ENCODE data around the gene LIPK.
"Not testable (repeated sequence)": the region's sequence is repeated elsewhere in the genome, so short reads cannot be mapped to it uniquely, and the experiment has no call there.

LIPK gene

DNA sequence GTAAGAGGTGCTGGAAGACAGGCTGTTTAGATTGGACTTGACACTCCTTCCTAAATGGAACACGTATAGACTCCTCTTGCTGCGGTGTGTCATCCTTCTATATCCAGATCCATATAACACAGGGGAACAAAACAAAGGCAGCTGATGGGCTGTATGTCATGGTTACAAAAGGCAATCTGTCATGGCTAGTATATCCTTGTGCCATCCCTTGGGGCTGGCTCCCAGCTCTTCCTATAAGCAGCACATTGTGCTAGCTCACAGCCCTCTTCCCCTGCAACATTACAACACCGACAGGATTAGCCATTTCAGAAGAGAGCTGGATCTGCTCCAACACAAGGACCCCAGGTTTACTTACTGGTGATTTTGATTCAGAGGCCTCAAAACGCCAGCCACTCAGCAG is 15.3 kb downstream of the LIPK start:
- DNase-seq (ENCODE audit: low read depth), result no peak

DNA sequence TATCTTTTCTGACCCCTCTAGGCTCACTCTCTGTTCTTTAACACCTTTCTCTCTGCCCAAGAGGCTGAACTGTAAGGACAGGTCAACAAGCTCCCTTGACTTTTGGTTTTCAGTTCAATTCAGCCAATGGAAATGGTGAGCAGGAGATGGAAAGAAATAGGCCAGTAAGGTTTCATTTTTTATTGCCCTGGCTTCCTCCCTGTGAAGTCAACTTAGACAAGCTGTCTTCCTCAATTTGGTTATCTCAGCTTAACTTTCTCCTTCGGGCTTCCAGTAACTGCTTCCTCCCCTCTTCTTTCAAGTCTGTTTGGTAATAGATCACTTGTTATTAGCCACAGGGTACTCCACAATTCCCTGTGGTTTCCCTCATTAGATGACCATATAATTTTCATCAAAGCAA is 19.7 kb downstream of the LIPK start:
- DNase-seq (ENCODE audit: low read depth), result no peak

- no peak for DNase-seq (ENCODE audit: low read depth)
Measured at GRCh38 chr10:88728107-88728763, 22.2 kb downstream of the LIPK start.

GRCh38 chr10:88730864-88731263 is 24.8 kb downstream of the LIPK start:
- no peak for DNase-seq (ENCODE audit: low read depth)

DNA sequence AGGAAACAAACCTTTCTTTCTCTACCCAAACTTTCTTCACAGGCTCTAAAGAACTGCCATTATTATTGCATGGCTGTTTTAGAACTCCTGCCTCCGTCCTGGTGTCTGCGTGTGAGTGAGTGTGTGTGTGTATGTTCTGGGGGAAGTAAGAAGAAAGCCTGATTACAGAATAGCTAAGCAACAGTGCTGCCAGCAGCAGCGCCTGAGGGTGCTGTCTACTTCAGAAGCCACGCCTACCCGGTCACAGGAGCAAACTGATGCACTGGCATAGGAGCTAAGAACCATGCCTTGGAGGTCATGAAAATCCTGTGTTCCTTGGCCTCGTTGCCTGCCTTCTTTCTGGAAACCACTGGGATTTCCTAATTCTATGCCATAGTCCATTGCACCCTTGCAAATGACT is 25.2 kb downstream of the LIPK start:
- no peak for DNase-seq (ENCODE audit: low read depth)

DNA sequence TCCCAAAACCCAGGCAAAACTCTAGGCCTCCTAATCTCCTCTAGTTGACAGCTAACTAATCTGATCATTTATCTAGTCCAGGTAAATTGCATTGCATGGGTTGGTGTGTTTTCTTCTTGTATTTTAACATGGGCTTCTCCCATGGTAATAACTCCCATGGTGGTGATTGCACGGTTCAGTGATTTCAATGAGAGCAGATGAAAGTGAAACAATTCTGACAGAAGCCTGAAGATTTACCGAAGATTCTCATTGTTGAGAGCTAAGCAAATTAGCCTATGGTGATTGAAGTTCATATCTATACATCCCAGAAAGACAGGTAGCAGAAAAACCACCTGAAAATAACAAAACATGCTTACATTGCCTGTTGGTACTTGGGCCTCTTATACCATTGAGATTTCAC is 27.2 kb downstream of the LIPK start:
- DNase-seq (ENCODE audit: low read depth), result no peak

DNA sequence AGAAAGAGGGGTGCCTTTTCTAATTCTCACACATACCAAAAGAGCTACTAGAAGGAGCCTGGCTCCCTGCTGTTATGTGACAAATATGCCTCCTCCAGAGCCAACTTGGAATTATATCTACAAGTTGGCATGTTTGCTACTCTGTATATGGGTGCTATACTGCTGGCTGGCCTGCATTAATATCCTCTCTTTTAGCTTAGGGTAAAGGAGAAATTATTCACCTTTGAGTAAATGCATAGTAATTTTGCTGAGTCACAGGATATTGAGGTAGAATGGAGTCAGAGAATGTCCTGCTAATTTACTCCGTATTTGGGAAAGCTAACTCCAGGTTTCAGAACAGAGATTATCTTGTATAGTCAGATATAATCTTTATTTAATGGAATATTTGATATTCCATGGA is 29.6 kb downstream of the LIPK start:
- peak; percentile 23 for DNase-seq (ENCODE audit: low read depth)

GRCh38 chr10:88741921-88742320 is 35.9 kb downstream of the LIPK start:
- DNase-seq (ENCODE audit: low read depth), result not testable (repeated sequence)

DNA sequence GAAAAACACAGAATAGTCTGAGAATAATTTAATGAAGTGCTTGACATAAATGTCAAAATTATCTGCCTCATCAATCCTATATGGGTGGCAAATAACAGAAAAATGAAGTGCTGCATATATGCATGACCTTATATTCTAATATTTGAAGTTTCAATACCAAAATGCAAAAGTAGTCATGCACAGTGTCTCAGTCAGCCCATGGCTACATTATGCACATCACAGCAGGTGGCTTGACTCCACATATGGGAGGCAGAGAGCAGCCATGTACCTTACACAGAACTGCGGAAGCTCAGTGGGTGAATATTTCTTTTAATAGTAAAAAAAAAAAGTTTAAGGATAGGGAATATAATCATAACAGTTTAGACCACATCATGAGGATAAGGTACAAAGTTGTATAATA is 36.4 kb downstream of the LIPK start:
- DNase-seq (ENCODE audit: low read depth), result no peak

- no peak for DNase-seq (ENCODE audit: low read depth)
Measured at GRCh38 chr10:88744002-88744401, 38.0 kb downstream of the LIPK start.

GRCh38 chr10:88745633-88746032 is 39.6 kb downstream of the LIPK start:
- DNase-seq (ENCODE audit: low read depth), result no peak

DNA sequence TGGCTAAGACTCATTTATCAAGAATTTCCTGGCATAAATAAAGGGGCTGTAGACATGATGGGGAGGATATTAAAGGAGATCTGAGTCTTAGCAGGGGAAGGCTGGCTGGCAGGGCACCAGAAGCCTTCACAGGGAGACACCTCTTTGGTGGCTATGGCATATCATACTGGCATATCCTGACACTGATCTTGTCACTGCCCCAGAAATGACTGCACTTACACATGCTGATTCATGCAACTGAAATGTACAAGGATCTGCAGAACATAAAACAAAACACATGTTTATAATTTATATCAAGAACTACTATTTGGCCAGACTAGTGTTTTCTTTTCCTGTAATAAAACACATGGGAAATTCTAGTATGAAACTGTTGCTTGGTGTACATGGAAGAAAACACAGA is 48.2 kb downstream of the LIPK start:
- peak; percentile 25 for DNase-seq (ENCODE audit: low read depth)

DNA sequence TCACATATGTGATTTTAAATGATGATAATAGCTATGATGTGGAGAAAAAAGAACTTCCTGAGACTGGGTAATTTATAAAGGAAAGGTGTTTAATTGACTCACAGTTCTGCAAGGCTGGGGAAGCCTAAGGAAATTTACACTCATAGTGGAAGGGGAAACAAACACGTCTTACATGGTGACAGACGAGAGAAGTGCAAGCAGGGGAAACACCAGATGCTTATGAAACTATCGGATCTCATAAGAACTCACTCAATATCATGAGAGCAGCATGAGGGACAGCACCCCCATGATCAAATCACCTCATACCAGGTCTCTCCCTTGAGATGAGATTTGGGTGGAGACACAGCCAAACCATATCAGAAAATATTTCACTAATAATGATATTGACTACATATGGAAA is 49.7 kb downstream of the LIPK start:
- DNase-seq (ENCODE audit: low read depth), result no peak

DNA sequence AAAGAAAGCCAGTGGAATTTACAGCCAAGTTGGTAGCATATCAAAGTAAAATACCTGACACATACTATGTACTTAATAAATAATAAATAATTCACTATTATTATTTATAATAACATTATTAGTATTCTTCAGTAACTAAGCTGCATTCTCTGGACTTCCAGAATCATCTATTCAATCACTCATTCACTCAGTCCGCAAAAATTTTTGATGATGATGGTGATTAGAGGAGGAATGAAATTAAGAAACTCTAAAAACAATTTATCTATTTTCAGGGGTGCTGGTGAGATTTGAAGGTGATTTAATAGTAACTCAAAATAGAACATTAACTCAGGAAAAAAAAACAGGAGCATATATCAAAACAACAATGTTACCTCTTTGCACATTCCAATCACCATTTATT is 50.6 kb downstream of the LIPK start:
- DNase-seq (ENCODE audit: low read depth), result no peak

GRCh38 chr10:88759366-88760101 is 53.5 kb downstream of the LIPK start, which contains the start of gene LIPN:
TSS of gene LIPN (plus strand) at chr10:88760020. CDS start at chr10:88761406, 1,386 bp downstream.
- DNase-seq (ENCODE audit: low read depth), result no peak

- DNase-seq (ENCODE audit: low read depth), result no peak
Measured at GRCh38 chr10:88762906-88763305, 56.9 kb downstream of the LIPK start.

DNA sequence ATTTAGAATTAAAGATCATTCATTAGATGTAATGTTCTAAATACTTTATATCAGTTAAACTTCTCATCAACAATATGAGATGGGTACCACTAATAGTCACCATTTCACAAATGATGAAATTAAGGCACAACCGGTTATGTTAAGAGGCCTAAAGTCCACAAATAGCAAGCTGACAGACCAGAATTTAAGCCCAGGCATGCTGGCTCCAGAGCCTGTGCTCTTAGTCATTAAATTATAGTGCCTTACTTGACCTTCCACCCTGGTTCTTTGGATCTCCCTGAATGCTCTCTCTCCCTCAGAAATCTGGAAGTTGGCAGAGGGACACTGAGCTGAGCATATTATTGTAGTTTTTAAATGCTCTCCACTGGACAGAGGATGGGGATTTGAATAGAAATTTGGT is 57.4 kb downstream of the LIPK start:
- DNase-seq (ENCODE audit: low read depth), result no peak

- DNase-seq (ENCODE audit: low read depth), result no peak
Measured at GRCh38 chr10:88764110-88764509, 58.1 kb downstream of the LIPK start.

- no peak for DNase-seq (ENCODE audit: low read depth)
Measured at GRCh38 chr10:88765816-88766215, 59.8 kb downstream of the LIPK start.

DNA sequence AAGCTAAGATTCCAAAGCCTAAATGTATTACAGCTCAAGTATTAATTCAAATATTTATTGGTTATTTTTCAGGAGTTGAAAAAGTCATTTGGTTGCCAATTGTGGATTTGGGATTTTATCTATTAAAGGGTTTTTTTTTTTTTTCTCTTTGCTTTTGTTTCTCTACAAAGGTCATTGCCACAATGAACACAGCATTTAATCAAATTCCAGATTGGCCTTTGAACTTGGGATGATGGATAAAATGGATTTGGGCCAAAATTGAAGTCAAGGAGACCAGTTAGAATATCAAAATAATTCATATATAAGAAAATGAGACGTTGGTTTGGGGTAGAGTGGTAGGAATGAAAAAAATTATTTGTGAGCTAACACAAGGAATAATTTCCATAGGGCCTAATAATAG is 63.3 kb downstream of the LIPK start:
- no peak for DNase-seq (ENCODE audit: low read depth)

DNA sequence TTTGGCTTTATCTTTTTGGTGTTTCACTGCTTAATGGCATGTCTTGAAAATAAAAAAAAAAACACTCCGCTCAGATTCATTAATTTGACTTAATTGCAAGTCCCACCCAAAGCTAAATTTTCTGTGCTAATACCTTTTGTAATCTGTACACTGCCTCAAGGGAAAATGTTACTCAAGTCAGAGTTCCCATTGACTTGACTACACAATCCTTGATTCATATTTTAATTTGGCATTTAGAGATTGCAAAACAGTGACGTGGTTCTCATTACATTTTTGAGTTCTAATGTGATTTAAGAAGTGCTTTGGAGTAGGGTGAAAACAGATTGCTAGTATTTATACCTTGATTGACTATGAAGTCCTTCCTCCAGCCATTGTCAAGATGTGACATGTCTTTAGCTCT is 75.2 kb downstream of the LIPK start:
- DNase-seq (ENCODE audit: low read depth), result no peak

DNA sequence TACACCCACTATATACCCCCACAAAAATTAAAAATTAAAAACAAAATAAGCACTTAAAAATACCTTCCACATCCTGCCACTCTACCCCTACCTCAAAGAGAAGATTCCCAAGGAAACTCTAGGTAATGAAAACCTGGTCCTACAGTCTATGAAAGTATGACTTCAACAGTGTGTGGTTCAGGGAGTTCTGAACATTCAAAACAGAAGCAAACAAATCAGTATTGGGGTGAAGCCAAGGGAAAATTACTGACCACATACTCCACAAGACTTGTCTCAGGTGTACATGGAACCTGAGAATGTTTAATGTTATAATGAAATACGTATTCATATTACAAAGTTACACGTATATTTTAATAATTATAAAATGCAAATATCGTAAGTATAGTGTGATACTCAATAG is 76.2 kb downstream of the LIPK start:
- no peak for DNase-seq (ENCODE audit: low read depth)

DNA sequence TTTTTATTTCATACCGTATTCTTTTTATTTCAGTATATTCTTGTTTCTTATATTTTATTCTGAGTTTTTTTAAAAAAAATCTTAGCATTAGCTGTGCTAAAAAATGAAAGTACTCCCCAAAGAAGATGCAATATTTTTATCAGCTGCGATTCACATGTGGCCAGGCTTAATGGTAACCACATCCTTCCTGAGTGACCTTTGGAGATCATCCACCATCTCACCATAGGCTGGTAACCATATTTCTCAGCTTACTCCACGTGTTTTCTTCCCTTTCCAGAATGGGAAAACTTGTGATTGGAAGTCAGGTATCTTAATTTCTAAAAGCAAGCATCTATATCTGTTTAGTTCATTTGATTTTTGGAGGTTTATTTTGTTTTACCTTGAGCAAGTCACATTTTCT is 77.7 kb downstream of the LIPK start:
- no peak for DNase-seq (ENCODE audit: low read depth)

All from HS-5 (cell line).